Epithelial cell of prostate (primary cell): ENCODE data around the gene NHP2.

Source experiments
- DNase-seq: peaks from one replicate; pipeline ENCODE4 v3.0.0-alpha.2; 2011; ENCODE audit warnings: low read depth, low spot score
- H3K27ac ChIP-seq: fragments of 450-650 bp; 2 replicates; pipeline ENCODE4 v1.5.1; 2017; ENCODE audit warnings: mild to moderate bottlenecking

NHP2 gene

DNA sequence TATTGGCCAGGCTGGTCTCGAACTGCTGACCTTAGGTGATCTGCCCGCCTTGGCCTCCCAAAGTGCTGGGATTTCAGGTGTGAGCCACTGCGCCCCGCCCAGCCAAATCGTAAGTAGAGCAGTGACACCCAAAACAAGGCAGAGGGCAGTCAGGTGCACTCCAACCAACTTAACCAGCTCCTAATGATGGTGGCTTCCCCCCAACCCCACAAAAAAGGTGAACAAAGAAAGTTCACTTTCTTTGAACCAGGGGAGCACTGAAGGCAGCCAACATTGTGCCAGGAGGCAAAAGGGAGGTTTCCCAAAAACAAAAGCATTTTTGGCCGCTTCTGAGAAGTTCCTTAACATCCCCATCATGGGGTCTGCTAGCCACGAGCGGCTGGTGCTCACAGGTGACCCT lies 23.9 kb upstream of the NHP2 start:
- no peak for DNase-seq
- no peak overlapping the region for H3K27ac ChIP-seq

DNA sequence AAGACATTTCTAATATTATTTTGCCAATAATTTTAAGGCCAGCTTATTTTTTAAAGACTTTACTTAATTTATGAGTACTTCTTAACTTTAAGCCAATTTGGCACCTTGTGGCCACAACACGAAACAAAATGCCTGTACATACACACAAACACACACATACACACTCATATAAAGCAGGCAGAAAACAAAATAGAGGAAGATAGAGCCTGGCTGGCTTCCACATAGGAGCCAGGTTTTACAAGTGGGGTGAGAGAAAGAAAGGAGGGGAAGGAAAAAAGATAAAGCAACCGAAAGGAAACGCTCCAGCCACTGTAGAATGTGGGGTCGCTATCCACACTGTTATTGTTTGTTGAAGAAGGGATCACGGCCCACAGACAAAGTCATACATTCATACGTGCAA lies 23.1 kb upstream of the NHP2 start:
- no peak overlapping the region for H3K27ac ChIP-seq
- DNase-seq = no peak

DNA sequence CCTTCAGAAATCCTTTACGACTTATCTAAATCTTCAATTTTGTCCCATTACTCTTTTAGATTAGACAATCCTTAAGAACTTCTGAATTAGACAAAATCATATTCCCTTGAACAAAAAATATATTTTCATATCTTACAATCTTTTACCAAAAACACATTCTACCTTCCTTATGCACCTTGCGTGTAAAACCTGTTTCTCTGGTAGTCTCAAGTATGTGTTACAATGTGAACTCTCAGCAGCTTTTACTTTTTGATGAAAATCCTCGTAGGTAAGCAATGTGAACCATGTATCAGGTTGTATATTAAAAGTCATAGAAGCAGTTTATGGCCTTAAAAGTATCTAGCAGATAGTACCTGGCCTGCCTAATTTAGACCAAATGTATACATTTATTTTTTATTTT lies 20.8 kb upstream of the NHP2 start:
- H3K27ac ChIP-seq = no peak overlapping the region
- no peak for DNase-seq

DNA sequence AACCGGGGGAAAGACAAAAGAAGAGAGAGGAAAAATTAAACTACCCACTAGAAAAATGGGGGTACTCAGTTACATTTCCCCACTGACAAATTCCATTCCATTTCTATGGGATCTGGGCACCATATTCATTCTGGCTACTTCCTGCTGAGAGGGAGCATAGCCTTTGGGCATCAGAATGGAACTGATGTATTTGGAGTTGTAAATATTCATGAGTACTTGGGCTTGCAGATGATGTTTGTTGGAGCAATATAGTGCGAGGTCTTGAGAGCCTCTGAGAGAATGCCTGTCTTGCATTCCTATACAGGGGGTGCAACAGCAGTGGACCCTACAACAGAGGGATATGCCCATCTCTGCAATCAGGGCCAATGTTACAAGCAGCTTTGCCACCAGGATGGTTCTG lies 16.8 kb upstream of the NHP2 start:
- no peak overlapping the region for H3K27ac ChIP-seq
- DNase-seq = no peak

DNA sequence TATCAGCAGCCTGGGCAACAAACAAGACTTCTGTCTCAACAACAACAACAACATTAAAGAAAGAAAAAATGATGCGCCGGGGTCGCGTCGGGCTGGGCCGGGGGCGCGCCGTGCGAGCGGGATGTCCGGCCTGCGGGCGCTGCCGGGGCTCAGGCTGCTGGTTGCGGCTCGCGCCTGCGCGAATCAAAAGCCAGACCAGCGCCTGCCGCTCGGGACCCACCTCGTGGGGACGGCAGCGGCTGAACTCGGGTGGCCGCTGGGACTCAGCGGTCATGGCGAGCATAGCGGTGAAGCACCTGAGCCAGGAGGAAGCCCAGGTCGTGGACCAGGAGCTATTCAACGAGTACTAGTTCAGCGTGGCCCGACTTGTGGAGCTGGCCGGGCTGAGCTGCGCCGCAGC lies 11.9 kb upstream of the NHP2 start:
- DNase-seq = no peak
- H3K27ac ChIP-seq = no peak overlapping the region

DNA sequence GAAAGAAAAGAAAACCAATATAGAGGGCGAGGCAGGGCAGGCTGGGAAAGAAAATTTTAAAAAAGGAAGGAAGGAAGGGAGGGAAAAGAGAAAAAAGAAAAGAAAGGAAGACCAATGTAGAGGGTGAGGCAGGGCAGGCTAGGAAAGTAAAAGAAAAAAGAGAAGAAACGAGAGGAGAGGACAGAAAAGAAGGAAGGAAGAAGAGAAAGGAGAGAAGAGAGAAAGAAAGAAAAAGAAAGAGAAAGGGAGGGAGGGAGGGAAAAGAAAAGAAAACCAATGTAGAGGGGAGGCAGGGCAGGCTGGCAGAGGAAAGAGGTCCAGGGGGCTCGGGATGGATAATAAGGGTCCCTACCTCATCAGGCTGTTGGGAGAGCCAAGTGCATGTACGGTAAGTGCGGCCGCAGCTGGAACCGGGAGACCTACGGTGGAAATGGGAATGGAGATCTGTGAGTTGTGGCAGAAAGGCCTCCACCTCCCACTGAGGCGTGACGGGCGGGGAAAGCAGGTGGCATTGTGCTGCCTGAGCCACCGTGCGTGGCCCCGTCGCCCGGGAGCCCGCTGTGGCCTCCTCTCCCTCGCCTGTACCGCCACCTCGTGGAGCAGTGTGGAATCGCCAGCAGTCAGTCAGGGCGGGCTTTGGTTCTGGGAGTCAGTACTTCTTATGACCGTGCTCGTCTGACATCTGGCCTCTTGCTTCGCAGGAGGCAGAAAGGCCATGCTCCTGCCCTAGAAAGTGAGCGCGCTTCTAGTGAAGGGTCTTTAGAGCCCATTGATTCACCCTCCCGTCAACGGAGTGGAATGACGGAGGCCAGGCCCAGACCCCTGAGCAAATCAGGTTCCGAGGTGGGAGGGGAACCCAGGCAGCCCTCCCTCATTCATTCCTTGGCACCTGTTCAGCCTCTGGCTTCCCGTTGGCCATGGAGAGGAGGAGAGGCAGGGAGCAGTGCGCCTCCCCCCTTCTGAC lies 10.4 kb upstream of the NHP2 start:
- H3K27ac ChIP-seq = no peak overlapping the region
- no peak for DNase-seq

DNA sequence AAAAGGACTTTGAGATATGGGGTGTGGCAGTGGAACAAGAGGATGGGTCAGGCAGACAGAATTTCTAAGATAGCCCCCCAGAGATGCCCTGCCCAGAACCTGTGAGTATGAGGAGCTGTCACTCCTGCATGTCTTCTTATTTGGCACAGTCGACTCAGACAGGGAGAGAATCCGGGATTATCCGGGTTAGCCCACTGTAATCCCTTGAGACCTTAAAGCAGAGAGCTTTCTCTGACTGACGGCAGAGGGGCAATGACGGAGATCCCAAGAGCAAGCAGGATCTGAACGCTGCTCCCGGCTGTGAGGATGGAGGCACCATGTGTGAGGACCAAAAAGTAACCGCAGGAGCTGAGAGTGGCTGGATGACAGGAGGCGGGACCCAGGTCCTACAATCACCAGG lies 8.8 kb upstream of the NHP2 start:
- no peak overlapping the region for H3K27ac ChIP-seq
- no peak for DNase-seq

DNA sequence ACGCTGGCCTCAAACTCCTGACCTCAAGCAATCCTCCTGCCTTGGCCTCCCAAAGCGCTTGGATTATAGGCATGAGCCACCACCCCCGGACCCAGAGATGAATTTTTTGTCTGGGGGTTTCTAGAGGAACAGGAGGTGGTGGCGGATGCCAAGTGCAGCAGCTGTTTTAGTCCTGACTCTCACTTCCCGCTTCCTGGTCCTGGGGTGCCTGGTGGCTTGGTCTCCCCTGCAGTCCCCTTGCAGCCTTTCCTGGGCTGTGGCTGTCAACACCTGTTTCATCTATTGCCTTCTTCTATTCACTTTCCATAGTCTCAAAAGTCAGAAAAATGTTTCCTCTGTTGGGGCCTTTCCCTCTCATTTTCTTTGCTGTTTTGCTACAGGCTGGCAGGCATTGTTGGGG lies 6.5 kb upstream of the NHP2 start:
- no peak for DNase-seq
- no peak overlapping the region for H3K27ac ChIP-seq

DNA sequence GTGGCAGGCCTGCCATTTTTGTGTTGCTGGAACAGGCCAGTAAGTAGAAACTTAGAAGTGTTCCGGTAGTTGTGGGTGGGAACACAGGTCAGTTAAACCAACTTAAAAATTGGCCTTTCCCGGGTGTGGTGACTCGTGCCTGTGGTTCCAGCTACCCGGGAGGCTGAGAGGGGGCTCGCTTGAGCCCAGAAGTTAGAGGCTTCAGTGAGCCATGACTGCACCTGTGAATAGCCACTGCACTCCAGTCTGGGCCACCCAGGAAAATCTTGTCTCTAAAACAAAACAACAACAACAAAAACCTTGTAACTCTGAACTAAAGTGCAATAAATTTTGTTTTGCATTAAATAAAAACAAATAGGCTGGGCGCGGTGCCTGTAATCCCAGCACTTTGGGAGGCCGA lies 1.4 kb upstream of the NHP2 start:
- no peak overlapping the region for H3K27ac ChIP-seq
- no peak for DNase-seq

DNA sequence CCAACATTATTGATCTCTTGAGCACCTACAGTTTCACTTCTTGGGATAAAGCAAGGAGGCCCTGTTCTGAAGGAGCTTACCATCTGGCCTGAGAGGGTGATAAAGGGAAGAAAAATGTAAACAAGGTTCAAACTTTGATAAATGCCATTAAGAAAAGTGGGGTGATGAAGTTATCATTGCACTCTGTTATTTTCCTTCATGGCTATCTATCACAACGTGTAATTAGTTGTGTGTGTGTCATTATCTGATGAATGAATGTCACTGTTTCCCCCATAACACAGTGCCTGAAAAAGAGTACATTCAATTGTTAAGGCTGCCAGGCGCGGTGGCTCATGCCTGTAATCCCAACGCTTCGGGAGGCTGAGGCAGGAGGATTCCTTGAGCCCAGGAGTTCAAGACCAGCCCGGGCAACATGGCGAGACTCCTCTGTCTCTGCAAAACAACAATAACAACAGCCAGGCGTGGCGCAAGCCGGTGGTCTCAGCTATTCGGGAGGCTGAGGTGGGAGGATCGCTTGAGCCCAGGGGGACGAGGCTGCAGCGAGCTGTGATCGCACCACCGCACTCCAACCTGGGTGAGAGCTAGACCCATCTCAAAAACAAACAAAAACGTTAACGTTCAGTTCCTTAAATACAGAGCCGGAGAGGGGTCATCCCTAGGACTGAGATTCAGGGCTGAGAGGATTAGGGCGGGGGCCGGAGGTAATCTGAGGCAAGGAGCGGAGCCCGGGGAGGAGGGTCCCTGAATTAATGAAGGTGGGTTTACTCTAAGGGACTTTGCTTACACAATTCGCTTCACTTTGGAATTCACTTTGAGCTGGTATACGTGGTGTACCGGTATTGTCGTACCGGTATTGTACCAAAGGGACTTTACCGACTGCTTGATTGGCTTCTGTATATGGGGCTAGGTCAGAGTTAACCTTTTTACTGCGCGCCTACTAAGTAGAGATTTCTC lies 917 bp downstream of the NHP2 start:
- DNase-seq = no peak

DNA sequence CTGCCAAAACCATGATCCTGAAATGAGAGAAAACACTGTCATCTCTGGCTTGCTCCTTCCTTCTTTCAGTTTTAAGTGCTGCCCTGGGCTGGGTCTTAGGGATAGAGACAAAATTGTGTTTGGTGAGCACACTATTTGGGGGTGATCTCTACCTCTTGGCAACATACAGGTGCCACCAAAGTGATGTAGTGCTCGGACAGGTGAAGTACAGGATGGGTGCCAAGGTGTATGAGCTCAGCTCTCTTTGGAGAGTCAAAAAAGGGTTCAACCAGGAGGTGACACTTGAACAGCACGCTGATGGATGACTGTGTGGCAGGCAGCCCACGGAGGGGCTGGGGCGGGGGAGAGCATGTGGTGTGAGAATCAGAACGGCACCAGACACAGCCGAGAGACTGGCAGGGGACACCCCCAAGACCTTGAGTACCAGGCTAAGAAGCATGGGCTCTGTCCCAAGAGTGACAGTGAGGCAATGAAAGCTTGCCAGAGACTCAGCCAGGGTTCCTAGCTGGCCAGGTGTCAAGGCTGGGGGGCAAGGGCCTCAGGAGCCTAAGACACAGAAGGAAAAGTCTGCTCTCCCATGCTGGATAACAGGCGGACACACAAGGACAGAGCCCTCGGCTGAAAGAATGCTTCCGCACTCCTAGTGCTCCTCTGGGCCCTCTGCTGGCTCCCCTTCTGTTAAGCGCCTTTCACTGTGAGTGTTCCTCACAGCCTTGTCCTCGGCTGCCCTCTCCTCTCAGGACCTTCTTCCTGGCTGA lies 2.5 kb downstream of the NHP2 start:
- no peak overlapping the region for H3K27ac ChIP-seq
- DNase-seq = no peak

More for the DNA sequence above, 917 bp downstream of the NHP2 start:
- H3K27ac ChIP-seq = peak overlapping the region; percentile 53

DNA sequence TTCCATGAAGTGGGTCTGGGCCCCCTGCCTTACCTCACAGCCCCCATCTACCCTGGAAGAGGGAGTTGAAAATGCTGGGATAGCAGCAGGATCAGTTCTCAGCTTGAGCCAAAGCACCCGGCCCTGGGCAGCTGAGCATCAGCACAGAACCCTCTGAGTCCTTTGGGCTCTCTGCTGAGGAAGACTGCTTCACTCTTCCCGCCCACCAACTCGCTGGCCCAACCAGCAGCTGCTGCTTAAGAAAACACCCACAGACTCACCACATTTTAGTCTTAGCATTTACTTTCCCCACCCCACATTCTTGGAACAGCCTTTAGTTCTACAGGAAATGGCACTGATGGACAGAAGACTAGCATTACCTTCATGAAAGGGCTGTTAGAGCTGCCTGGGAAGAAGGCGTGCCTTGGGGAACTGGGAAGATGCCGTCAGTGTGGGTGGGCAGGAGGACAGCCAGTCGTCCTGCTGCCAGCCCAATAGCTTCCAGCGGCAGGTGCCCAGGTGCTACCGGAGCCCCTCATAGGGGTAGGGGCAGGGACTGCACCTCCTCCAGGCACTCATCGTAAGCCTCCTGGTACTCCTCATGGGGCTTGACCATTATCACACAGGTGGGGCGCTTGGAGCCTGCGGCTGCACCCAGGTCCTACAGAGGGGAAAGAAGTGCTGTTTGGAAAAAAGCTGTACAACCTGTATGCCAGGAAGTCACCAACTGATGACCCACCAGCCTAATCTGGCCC lies 4.3 kb downstream of the NHP2 start:
- no peak overlapping the region for H3K27ac ChIP-seq
- no peak for DNase-seq

DNA sequence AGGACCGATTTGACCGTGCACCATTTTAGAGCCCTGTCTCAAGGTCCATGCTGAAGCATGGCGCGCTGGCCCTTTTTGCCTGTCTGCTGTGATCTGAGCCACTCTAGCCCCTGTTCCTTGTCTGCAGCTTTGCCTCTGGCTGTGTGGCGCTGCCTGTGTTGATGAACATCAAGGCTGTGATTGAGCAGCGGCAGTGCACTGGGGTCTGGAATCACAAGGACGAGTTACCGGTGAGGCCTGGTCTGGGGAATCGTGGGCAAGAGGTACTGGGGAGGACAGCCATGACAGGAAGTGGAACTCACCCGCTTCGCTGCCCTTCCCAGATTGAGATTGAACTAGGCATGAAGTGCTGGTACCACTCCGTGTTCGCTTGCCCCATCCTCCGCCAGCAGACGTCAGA lies 6.3 kb downstream of the NHP2 start:
- peak overlapping the region; percentile 85 for H3K27ac ChIP-seq
- DNase-seq = no peak

DNA sequence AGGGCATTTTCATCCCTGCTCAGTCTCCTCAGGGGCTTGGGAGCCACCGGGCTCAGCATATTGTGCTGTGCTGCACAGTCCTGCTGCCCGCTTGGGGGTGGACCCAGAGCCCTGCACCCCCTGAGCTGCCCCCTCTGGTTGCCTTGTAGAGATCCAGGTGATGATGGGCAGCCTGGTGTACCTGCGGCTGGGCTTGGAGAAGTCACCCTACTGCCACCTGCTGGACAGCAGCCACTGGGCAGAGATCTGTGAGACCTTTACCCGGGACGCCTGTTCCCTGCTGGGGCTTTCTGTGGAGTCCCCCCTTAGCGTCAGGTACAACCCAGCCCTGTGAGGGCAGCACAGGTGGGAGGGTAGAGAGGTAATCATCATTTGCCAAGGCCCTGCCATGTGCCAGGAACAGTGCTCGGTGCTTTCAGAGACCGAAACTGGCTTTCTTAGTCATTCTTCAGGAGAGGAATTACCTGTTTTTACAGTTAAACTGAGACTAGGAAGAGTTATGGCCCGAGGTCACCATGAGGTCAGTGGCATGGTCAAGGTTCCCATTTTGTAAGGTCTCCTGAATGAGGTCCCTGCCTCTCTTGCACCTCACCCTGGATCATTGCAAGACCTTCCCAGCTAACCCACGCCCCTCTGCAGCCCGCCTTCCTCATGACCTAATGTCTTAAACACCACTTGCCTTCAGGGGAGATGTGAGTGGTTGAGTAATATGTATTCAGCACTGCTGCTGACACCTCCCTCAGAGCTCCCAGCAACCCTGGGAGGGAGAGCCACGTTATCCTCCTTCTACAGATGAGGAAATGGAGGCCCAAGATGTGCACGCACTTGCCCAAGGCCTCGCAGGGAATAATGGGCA lies 7.5 kb downstream of the NHP2 start:
- DNase-seq = peak; percentile 88
- peak overlapping the region; percentile 85 for H3K27ac ChIP-seq

DNA sequence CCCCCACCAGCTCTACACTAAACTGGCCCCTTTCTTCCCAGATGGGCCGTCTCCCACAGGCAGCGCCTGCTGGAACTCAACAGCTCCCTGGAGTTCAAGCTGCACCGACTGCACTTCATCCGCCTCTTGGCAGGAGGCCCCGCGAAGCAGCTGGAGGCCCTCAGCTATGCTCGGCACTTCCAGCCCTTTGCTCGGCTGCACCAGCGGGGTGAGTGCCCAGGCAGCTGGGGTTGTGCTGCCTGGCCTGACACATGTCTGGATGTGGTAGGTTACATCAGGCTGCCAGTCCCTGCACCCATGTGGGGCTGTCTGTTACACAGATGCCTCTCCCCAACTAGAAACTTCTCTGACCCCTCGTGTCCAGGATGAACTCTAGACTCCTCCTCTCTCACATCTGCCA lies 9.8 kb downstream of the NHP2 start:
- H3K27ac ChIP-seq = no peak overlapping the region
- DNase-seq = no peak

DNA sequence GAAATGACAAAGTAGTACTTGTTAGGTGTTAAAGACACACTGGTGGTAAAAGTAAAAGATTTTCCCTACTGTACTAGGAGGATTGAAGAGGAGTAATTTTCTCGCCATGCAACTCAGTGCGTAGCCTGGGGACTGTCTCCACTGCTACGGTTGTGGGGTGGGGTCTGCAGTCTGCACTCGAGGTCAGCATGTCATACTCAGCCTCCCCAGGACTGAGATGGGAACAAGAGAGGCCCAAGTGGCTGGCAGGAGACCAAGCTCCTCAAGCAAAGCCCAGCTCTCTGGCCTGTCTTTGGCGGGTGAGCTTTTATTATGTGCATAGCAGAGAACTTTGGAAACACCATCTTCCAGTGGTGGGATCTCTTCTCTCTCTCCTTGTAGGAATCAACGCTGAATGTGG lies 10.4 kb downstream of the NHP2 start:
- DNase-seq = no peak
- H3K27ac ChIP-seq = no peak overlapping the region

DNA sequence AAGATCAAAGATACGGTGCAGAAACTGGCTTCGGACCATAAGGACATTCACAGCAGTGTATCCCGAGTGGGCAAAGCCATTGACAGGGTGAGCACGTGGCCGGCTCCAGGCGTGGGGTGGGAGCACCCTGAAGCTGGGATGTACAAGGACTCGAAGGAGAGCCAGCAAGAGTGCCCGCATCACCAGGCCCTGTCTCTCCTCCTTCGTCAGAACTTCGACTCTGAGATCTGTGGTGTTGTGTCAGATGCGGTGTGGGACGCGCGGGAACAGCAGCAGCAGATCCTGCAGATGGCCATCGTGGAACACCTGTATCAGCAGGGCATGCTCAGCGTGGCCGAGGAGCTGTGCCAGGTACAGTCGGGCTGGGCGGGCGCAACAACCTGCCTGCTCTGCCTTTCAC lies 11.0 kb downstream of the NHP2 start:
- DNase-seq = no peak
- no peak overlapping the region for H3K27ac ChIP-seq

DNA sequence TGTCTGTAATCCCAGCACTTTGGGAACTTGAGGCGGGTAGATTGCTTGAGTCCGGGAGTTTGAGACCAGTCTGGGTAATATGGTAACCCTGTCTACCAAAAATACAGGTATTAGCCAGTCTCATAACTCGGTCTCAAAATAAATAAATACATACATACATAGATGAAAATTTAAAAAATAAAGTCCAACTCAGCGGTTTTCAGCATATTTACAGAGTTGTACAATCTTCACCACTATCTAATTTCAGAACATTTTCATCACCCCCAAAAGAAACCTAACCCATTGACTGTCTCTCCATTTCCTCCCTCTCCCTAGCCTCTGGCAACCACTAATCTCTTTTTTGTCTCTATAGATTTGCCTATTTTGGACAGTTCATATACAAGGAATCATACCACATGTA lies 12.1 kb downstream of the NHP2 start:
- no peak for DNase-seq
- H3K27ac ChIP-seq = no peak overlapping the region

DNA sequence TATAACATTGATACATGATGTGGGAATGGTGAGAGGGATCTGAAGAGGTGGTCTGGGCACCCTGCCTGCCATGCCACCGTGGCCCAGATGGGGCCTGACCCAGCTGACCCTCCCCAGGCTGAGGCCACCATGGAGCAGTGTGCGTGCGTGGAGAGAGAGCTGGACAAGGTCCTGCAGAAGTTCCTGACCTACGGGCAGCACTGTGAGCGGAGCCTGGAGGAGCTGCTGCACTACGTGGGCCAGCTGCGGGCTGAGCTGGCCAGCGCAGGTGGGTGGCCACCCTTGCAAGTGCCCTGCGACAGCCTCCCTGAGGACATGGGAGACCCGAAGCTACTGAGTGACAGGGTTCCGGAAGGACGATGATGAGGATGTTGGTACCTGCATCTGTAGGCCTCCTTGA lies 15.7 kb downstream of the NHP2 start:
- DNase-seq = no peak
- no peak overlapping the region for H3K27ac ChIP-seq
